Ovary (tissue), 3 donors: ENCODE data around the gene HSPA14.

Source experiments
- CTCF ChIP-seq, 3 donors: fragments of 450-650 bp in 2 of 3; fragments of 200-600 bp in 1 of 3; IDR thresholded peaks; one replicate each; pipeline versions ENCODE4 v1.5.1 to v1.8.0; 2016 to 2022; ENCODE audit warnings: antibody characterized with exemption in 3 of 3, mild to moderate bottlenecking in 1 of 3
- EP300 ChIP-seq: sonication (generic); formaldehyde crosslinking; IDR thresholded peaks from one replicate; pipeline ENCODE4 v1.6.1; 2017; ENCODE audit warnings: antibody characterized with exemption
- POLR2A ChIP-seq: fragments of 450-650 bp; IDR thresholded peaks from one replicate; pipeline ENCODE4 v1.6.1; 2017; ENCODE audit warnings: antibody characterized with exemption, mild to moderate bottlenecking, moderate library complexity
- donor health status: DM: no; HTN: no; CAD: no.

- TF ChIP-seq POLR2A (no peak), CTCF (IDR thresholded peaks at IDR 0.05) (no peak), EP300 (no peak)
Observed at GRCh38 chr10:14810969-14811953, 26.8 kb upstream of the HSPA14 start.
